Subcutaneous abdominal adipose tissue (tissue), 5 donors: ENCODE results near the gene C1QTNF1.
A peak's percentile ranks its signal among the peaks of the same experiment; 100 is the strongest.

Experiments
- H3K27ac ChIP-seq: one replicate; pipeline ENCODE4 v1.7.0; 2013; ENCODE audit warnings: low read depth, mild to moderate bottlenecking, inconsistent platforms, low read length, moderate library complexity
- H3K27me3 ChIP-seq, 5 donors: one replicate each; pipeline ENCODE4 v1.7.0; 2013; ENCODE audit warnings: low read length in 5 of 5, inconsistent platforms in 1 of 5; ENCODE audit not compliant: control insufficient read depth in 5 of 5, insufficient read depth in 4 of 5
- H3K36me3 ChIP-seq, 5 donors: one replicate each; pipeline ENCODE4 v1.7.0; 2013; ENCODE audit warnings: low read length in 5 of 5; ENCODE audit not compliant: control insufficient read depth in 5 of 5, insufficient read depth in 5 of 5
- H3K4me1 ChIP-seq, 5 donors: one replicate each; pipeline ENCODE4 v1.7.0; 2013; ENCODE audit warnings: low read length in 5 of 5, mild to moderate bottlenecking in 3 of 5, moderate library complexity in 1 of 5; ENCODE audit not compliant: control insufficient read depth in 5 of 5, insufficient read depth in 5 of 5
- H3K4me3 ChIP-seq, 5 donors: one replicate each; pipeline ENCODE4 v1.7.0; 2013; ENCODE audit warnings: low read length in 5 of 5, low read depth in 1 of 5
- H3K9ac ChIP-seq, 5 donors: one replicate each; pipeline ENCODE4 v1.7.0; 2013; ENCODE audit warnings: low read length in 5 of 5, mild to moderate bottlenecking in 4 of 5, moderate library complexity in 3 of 5
- H3K9me3 ChIP-seq, 5 donors: one replicate each; pipeline ENCODE4 v1.7.0; 2013; ENCODE audit warnings: low read length in 5 of 5; ENCODE audit not compliant: control insufficient read depth in 5 of 5
- donor health status: healthy.
- donor health status: healthy.
- donor health status: healthy.
- donor health status: healthy.
- donor health status: healthy.

The C1QTNF1 gene

GRCh38 chr17:79005063-79005861, 18.7 kb upstream of the C1QTNF1 start:
- H3K27ac ChIP-seq: no peak overlapping the region
- no peak overlapping the region for H3K4me3 ChIP-seq
- H3K27me3 ChIP-seq: no peaks in the 10 kb centered on the region
- H3K4me1 ChIP-seq: peaks cover 18 to 62% (median 49%) of the 10 kb centered on the region in 5 donors
- H3K9me3 ChIP-seq: no peaks in the 10 kb centered on the region
- H3K9ac ChIP-seq: peak overlapping the region in 1 of 5 donors; percentile 59
- H3K36me3 ChIP-seq: peaks cover 0 to 15% (median 11%) of the 10 kb centered on the region in 5 donors

- H3K27me3 ChIP-seq: no peaks in the 10 kb centered on the region
- H3K9me3 ChIP-seq: no peaks in the 10 kb centered on the region
- peaks cover 0 to 11% (median 11%) of the 10 kb centered on the region in 5 donors for H3K36me3 ChIP-seq
- no peak overlapping the region for H3K4me3 ChIP-seq
- no peak overlapping the region for H3K9ac ChIP-seq
- no peak overlapping the region for H3K27ac ChIP-seq
- H3K4me1 ChIP-seq: peaks cover 18 to 63% (median 50%) of the 10 kb centered on the region in 5 donors
Observed at GRCh38 chr17:79006046-79006445, 17.9 kb upstream of the C1QTNF1 start.

GRCh38 chr17:79006794-79007503, 17.0 kb upstream of the C1QTNF1 start:
- H3K4me3 ChIP-seq: no peak overlapping the region
- peaks cover 0 to 11% (median 10%) of the 10 kb centered on the region in 5 donors for H3K36me3 ChIP-seq
- H3K9ac ChIP-seq: peak overlapping the region in 1 of 5 donors; percentile 98
- H3K27me3 ChIP-seq: no peaks in the 10 kb centered on the region
- H3K27ac ChIP-seq: no peak overlapping the region
- peaks cover 20 to 63% (median 50%) of the 10 kb centered on the region in 5 donors for H3K4me1 ChIP-seq
- H3K9me3 ChIP-seq: no peaks in the 10 kb centered on the region

- no peaks in the 10 kb centered on the region for H3K9me3 ChIP-seq
- no peaks in the 10 kb centered on the region for H3K27me3 ChIP-seq
- H3K27ac ChIP-seq: peak overlapping the region; percentile 86
- peaks cover 0 to 7% (median 5%) of the 10 kb centered on the region in 5 donors for H3K36me3 ChIP-seq
- H3K4me3 ChIP-seq: peak overlapping the region in 2 of 5 donors; percentile 89 to 96
- H3K4me1 ChIP-seq: peaks cover 20 to 58% (median 49%) of the 10 kb centered on the region in 5 donors
- H3K9ac ChIP-seq: peak overlapping the region in 3 of 5 donors; percentile 7 to 98 (median 29)
Observed at GRCh38 chr17:79007504-79008381, 16.2 kb upstream of the C1QTNF1 start.

- Histone ChIP-seq H3K36me3 (peaks cover 0 to 5% (median 0%) of the 10 kb centered on the region in 5 donors), H3K4me1 (peaks cover 20 to 47% (median 45%) of the 10 kb centered on the region in 5 donors), H3K9ac (peak overlapping the region; percentile 90 to 98 (median 91)), H3K27ac (peak overlapping the region; percentile 86), H3K4me3 (peak overlapping the region; percentile 86 to 96 (median 90)), H3K27me3 (no peaks in the 10 kb centered on the region), H3K9me3 (no peaks in the 10 kb centered on the region)
Observed at GRCh38 chr17:79008666-79009387, 15.1 kb upstream of the C1QTNF1 start.

GRCh38 chr17:79009397-79010303, 14.3 kb upstream of the C1QTNF1 start, which contains the start of gene CANT1:
CANT1 (minus strand) TSS chr17:79009764; CDS start chr17:78997622, 12,142 bp downstream.
- Histone ChIP-seq H3K4me1 (peaks cover 20 to 47% (median 45%) of the 10 kb centered on the region in 5 donors), H3K36me3 (peaks cover 0 to 5% (median 0%) of the 10 kb centered on the region in 5 donors), H3K27me3 (no peaks in the 10 kb centered on the region), H3K9me3 (no peaks in the 10 kb centered on the region), H3K9ac (peak within 1 kb of the TSS; percentile 90 to 98 (median 91)), H3K27ac (peak within 1 kb of the TSS; percentile 86), H3K4me3 (peak within 1 kb of the TSS; percentile 86 to 96 (median 90))

GRCh38 chr17:79010304-79010646, 13.7 kb upstream of the C1QTNF1 start:
- Histone ChIP-seq H3K9me3 (no peaks in the 10 kb centered on the region), H3K4me1 (peaks cover 20 to 46% (median 44%) of the 10 kb centered on the region in 5 donors), H3K36me3 (peaks cover 0 to 5% (median 0%) of the 10 kb centered on the region in 5 donors), H3K9ac (peak overlapping the region; percentile 26 to 91 (median 83)), H3K27me3 (no peaks in the 10 kb centered on the region), H3K27ac (peak overlapping the region; percentile 86), H3K4me3 (peak overlapping the region; percentile 86 to 92 (median 89))

GRCh38 chr17:79011451-79012147, 12.4 kb upstream of the C1QTNF1 start:
- H3K4me3 ChIP-seq: no peak overlapping the region
- no peak overlapping the region for H3K9ac ChIP-seq
- H3K4me1 ChIP-seq: peaks cover 15 to 33% (median 31%) of the 10 kb centered on the region in 5 donors
- H3K27ac ChIP-seq: no peak overlapping the region
- no peaks in the 10 kb centered on the region for H3K27me3 ChIP-seq
- no peaks in the 10 kb centered on the region for H3K9me3 ChIP-seq
- H3K36me3 ChIP-seq: peaks cover 0 to 5% (median 0%) of the 10 kb centered on the region in 5 donors
